HG03442 (cell line): Measurements from ENCODE around the gene CRIP1.

Experiments used
- ATAC-seq: cut with Tn5 transposase; IDR thresholded peaks from one replicate; pipeline ENCODE4 v1.9.1; 2021; ENCODE audit warnings: mild to moderate bottlenecking, moderate library complexity; ENCODE audit not compliant: unreplicated experiment

Gene CRIP1

DNA sequence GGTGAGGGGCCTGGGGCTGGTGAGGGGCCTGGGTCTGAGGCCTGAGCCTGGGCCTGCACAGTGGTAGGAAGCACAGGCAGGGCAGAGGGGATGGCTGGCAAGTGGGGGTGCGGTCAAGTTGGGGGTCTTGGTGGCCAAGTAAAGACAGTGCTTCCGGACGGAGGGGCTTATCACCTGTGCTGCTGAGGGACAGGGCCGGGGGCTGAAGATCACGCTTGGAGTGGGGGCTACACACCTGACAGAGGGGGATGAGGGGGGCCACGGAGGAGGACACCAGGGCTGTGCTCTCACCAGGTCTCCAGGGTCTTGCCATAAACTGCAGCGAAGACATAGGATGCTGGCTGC, 16.6 kb downstream of the CRIP1 start:
- ATAC-seq = no peak

DNA sequence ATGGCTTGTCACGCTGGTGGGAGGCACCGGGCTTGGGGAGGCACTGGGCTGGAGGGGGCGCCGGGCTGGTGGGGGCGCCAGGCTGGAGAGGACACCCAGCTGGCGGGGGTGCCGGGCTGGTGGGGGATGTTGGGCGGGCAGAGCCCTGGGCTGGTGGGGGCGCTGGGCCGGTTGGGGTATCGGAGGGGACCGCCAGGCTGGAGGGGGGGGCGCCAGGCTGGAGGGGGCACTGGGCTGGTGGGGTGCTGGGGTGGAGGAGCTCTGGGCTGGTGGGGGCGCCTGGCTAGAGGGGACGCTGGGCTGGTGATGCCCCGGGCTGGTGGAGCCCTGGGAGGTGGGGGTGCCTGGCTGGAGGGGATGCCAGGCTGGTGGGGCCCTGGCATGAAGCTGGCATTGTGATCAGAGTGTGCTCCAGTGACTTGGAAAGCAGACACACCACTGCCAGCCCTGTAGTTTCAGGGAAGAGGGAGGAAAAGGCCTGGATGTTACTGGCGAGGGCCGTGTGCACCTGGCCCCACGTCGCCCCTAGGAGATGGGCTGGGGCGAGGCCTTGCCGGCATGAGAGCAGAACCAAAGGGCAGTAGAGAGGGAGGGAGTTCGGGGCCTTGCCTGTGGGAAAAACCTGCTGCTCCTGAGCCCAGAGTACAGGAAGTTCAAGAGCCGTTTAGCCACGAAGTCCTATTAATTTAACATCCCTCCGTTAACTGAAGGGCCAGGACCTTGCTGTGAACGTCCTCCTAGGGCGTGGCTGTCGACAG, 17.4 kb downstream of the CRIP1 start:
- no peak for ATAC-seq

DNA sequence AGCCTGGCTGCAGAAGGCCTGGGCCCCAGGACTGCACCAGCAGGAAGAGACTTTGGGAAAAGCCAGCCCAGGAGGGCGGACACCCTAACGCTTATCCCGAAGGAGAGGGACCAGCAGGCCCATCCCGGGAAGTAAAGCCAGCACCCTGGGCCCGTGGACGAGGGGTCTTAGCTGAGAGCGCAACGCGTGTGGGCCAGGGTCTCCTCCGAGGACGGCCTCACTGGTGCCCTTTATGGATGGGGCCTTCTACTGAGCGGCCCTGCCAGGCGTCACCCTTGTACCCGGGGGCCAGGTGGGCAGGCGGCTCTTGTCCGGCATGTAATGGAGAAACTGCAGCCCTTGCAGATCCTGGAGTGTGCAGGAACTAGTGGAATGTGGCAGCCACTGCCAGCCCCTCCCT, 18.4 kb downstream of the CRIP1 start:
- no peak for ATAC-seq

DNA sequence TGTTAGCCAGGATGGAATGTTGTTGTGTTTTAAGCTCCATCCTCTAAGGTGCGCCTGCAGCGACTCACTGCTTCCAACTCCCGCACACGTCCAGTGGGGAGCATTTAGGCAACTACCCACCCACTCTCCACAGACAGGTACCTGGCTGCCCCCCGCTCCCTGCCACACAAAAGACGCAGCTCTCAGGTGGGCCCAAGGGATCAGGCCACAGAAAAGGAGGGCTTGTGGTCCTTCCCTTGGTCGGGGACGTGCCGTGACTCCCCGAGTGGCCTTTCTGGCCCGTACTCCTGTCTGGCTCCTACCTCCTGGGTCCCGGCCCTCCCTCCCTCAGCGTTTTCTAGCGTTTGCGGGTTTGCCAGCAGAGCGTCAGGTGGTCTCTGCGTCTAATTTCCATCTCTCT, 20.6 kb downstream of the CRIP1 start:
- no peak for ATAC-seq

DNA sequence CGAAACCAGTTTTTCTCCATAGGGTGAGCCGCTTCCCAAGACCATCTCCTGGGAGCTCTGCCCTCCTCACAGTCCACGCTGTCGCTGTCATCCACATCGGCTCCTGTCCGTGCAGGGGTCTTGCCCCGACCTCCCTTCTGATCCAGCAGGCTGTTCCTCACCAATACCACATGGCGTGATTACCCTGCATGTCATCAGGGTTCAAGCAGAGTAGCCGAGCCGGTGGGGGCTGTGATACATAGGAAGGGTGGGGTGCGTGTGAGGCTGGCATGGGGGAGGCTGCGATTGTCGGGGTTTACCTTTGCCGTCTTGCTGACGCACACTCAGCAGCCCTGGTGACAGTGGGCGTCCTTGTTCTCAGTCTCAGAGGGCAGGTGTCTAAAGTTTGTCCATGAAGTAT, 21.4 kb downstream of the CRIP1 start:
- ATAC-seq = no peak

DNA sequence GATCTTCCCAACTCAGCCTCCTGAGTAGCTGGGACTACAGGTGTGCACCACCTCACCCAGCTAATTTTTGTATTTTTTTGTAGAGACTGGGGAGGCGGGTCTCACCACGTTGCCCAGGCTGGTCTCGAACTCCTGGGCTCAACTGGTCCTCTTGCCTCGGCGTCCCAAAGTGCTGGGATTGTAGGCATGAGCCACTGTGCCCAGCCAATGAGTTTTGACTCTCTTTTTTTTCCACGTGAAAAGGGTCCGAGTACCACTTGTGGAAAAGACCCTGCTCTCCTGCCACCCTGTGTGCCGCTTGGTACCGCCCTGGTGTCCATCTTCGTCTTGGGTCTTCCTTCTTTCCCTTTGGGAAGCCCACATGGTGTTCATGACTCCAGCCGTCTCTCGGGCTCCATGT, 21.9 kb downstream of the CRIP1 start:
- no peak for ATAC-seq

DNA sequence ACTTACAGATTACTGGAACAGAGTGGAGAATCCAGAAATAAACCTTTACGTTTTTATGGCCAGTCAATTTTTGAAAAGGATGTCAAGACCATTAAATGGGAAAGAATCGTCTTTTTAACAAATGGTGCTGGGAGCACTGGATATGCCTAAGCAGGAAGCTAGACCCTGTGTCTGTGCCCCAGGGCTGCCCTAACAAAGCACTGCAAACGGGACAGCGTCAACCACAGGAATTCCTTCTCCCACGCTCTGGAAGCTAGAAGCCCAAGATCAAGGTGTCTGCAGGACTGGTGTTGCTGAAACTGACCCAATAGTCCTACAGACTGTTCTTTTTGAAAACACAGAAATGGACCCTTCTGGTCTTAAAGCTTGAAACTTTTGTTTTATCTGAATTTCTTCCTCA, 30.4 kb downstream of the CRIP1 start:
- ATAC-seq = no peak

DNA sequence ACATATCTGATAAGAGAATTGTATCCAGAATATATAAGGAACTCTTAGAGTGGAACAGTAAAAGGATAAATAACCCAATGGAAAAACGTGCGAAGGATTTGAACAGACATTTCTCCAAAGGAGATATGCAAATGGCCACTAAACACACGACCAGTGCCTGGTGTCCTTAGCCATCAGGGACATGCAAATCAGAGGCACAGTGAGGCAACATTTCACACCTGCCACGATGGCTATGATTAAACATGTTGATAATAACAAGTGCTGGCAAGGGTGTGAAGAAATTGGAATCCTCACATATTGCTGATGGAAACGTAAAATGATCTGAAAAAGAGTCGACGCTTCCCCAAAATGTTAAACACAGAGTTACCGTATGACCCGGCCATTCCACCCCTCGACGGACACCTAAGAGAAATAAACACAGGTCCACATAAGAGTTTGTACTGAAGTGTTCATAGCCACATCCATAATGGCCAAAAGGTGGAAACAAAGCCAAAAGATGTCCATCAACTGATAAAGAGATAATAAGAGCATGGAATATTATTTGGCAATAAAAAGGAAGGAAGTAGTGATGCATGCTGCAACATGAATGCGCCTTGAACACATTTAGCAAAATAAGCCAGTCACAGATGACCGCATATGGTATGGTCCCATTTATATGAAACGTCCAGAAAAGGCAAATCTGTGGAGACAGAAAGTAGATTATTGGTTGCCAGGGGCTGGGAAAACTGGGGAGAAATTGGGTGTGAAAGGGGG, 33.4 kb downstream of the CRIP1 start:
- no peak for ATAC-seq

DNA sequence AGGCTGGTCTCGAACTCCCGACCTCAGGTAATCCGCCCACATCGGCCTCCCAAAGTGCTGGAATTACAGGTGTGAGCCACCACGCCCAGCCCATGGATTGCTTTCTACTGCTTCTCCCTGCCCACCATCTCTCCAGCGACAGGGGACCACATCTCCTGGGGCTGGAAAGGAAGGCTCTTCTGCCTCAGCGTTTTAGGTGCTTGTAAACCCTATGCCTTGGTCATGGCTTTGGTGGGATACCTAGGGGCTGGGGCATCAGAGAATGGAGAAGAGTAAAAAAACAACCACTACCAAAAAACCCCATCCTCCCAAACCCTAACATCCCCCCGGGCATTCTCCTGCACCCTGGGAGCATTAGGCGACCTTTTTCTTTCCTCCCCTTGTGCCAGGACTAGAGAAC, 38.6 kb downstream of the CRIP1 start:
- no peak for ATAC-seq

DNA sequence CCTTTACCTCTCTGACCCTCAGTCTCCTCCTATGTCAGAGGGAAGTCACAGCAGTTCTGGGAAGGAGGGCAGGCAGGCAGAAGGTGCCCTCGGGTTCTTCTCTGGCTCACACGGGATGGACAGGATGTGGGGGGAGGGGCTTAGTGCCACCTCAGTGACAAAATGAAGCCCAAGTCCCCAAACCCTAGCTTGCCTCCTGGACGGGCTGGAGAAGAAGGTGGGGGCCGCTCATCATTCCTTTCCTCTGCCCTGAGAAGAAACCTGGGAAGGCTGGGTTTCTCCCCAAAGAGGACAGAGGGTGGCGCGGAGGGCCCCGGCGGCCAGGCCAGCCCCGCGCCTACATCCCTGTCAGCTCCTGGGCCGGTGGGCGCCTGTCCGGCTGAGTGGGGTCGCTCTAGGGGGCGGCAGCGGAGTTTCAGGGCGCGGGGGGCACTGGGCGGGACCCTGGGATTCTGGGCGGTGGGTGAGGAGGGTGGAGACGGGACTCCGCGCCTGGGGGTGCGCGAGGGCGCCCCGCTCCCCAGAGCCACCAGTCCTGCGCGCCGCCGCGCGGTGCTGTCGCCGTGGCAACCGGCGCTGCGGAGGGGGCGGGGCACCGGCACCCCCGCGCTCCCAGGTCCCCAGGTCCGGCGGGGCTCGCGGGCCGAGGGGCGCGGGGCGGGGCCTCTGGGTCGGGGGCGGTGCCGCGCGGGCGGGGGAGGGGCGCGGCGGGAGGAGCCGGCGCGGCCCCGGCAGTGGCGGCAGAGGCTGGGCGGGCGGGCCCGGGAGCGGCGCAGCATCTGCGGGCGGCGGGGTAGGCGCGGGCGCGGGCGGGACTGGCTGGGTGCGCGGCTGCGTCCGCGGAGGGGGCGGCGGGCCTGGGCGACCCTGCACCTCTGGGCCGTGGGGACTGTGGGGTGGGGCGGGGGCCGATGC, 39.4 kb downstream of the CRIP1 start, which contains the start of gene TMEM121:
TSS of gene TMEM121 (plus strand) at position 723 of the 915 bp plus-strand sequence. CDS start 2,252 bp downstream, outside the sequence.
- no peak for ATAC-seq

DNA sequence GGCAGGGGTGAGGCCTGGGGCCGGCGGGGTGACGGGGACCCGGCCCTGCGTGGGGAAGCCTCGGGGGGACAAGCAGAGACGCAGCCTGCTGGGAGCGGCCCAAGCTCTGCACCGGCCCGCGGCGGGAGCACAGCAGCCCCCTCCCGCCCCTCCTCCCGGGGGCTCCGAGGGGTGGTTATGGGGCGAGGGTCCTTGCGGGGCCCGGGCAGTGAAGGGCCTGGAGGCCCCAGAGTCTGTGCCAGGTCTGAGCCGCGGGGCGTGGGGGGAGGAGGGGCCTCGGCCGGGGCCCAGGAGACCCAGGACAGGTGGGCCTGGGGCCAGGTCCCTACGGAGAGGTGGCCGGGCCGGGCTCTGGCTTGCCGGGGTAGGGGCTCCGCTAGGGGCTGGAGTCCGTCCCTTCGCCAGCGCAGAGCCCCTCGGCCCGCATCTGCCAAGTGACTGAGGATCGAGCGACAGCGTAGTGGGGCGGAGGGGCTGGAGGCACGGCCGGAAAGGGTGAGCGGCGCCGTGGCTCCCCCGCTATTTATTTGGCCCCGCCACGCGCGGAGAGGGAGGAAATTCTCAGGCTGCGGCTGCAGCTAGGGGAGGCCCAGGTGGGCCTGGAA, 40.2 kb downstream of the CRIP1 start:
- no peak for ATAC-seq

DNA sequence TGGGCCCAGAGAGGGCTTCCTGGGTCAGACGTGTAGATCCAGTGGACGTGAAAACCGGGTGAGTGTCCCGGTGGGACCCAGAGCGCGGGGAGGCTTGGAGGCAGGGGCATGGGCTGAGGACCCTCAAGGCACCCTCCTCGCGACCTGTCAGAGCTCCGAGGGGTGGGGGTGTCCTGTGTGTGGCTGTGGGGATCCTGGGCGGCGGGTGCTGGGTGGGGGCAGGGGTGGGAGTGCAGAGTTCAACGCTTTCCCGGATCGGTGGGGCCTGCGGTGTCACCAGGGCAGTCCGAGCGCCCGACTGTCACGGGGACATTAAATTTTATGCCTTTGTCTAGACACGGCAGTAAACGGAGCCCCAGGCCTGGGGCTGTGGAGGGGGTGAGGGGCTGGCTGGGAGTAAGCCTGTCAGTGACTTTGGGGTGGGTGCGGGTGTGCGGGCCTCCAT, 40.7 kb downstream of the CRIP1 start:
- no peak for ATAC-seq

DNA sequence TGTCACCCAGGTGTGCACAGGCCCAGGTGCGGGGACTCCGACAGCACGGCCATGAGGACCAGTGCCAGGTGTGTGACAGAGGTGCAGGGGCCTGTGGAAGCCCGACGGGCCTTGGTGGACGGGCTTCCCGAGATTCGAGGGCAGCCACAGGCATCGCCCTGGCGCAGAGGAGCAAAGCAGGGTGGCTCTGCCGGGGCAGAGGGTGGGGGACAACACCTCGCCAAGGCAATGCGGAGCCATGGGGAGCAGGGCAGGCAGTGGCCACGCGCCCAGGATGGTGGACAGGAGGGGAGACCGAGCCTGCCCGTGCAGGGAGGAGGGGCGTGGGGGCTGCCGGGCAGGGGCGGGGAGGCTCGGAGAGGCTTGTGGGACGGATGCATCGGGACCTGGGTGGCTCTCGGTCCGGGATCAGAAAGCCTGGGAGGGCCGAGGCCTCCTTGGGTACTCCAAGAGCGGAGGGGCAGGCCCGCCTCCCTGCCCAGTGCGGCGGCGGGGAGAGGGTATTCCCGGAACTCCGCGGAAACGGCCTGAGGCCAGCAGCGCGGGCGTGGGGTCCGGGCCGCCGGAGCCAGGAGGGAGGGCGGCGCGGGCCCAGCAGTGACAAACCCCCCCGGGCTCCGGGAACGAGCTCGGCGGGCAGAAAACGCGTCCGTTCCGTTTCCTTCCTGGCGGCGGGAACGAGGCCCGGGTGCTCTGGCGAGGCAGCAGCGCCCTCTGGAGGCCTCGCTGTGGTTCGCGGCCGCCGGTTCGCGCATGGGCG, 41.3 kb downstream of the CRIP1 start:
- no peak for ATAC-seq

DNA sequence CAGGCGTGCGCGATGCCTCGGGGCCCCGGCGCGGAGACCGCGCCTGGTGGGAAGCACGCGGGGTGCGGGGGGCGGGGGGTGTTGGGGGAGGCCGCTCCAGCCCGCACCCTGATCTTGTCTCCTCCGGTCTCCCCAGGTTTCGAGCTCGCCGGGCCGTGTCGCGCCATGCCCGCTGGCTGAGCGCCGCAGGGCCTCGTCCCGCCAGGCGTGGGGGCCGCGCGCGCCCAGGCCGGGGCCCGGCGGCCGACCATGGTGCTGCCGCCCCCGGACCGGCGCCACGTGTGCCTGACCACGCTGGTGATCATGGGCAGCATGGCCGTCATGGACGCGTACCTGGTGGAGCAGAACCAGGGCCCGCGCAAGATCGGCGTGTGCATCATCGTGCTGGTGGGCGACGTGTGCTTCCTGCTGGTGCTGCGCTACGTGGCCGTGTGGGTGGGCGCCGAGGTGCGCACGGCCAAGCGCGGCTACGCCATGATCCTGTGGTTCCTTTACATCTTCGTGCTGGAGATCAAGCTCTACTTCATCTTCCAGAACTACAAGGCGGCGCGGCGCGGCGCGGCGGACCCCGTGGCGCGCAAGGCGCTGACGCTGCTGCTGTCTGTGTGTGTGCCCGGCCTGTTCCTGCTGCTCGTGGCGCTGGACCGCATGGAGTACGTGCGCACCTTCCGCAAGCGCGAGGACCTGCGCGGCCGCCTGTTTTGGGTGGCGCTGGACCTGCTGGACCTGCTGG, 42.1 kb downstream of the CRIP1 start:
- ATAC-seq = no peak

DNA sequence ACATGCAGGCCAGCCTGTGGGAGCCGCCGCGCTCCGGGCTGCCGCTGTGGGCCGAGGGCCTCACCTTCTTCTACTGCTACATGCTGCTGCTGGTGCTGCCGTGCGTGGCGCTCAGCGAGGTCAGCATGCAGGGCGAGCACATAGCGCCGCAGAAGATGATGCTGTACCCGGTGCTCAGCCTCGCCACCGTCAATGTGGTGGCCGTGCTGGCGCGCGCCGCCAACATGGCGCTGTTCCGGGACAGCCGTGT, 42.6 kb downstream of the CRIP1 start:
- no peak for ATAC-seq

DNA sequence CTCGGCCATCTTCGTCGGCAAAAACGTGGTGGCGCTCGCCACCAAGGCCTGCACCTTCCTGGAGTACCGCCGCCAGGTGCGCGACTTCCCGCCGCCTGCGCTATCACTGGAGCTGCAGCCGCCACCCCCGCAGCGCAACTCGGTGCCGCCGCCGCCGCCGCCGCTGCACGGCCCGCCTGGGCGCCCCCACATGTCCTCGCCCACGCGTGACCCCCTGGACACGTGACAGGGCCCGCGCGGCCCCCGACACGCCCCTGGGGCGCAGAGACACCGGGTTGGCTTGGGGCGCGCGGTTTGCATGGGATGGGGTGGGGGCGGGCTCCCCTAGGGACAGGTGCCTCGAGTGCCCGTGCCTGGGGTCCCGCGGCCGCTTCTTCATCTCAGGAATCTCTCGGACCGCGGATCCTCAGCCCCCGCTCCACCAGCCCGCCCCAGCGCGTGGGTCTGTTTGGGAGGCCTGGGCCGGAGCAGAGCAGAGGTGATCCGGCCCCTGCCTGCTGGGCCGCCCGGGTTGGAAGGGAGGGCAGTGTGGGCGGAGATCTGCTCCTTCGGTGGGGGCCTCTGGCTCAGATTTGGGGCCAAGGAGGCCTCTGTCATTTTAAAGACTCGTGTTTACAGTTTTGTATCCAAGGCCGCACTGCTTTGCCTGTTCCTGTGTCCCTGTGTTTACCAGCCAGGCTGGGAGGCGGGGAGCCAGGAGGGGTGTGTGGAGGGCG, 43.0 kb downstream of the CRIP1 start:
- no peak for ATAC-seq

DNA sequence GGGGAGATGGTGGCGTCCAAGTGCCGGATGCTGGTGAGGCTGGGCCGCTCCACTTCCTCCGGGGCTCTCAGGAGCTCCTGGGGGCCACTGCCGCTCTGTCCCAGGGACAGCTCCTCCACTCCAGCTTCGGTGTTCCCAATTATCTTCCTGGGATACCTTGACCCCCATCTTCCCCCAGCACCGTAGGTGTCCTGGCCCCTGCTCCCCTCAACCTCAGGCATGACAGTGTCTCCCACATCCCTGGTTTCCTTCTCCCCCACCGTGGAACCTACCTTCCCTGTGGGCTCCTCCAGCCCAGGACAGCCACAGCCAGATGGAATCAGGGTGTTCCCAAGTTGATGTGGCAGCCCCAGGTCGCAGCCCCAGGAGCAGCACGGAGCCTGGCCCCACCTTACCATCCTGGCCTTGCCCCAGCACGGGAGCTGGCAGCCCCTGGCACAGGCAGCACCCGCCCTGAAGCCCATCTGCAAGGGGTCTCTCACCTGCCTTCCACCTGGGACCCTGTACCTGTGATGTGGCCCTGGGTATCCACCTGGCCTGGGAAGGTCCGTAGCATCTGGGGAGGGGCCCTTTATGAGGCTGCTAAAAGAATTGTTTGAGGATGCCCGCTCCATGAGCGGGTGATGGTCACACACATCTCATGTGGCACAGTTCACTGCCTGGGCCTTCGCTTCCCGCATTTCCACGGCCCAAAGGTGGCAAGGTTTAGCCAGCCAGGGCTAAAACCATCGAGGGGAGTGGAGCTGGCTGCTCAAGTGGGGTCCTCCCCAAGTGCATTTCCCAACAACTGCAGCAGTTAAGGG, 43.8 kb downstream of the CRIP1 start:
- ATAC-seq = no peak

DNA sequence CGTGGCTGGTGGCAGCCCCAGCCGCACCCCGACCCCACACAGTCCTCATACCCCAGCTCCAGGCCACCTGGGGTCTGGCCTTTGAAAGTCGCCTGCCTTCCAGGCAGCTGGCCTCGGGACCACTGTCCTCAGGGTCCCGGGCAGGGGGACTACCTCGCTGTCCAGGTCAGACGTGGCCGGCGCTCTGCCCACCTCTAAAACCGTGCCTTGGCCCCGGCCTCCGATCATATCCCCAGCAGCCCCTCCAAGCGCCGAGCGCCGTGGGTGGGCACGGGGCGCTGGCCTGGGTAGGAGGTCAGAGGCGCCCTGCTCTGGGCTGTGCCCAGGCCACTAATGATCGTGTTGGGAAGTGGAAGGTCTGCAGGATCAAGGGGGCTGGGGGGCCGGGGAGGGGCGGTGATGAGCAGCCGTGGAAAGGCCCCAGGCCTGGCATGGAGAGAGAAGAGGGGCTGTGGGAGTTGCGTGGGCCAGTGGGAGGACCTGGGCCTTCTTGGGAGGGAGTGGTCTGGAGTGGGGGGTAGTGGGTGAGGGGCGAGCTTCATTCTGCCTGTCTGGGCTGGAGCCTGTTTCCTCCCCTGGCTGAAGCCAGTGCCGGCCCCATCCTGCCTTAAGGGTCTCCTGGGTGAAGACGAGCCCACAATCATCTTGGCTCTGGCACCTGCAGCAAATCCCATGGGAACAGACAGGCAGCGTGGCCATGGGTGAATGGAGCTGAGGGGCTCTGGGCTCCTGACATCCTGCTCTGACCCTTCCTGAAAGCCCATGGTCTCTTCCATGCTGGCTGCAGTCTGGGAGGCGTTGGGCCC, 44.6 kb downstream of the CRIP1 start:
- no peak for ATAC-seq
